NCI-H510A treated with DMSO at 0.1 percent for 48 hours (cell line): ENCODE measurements around the gene KBTBD6.
"Not testable (repeated sequence)": the region's sequence is repeated elsewhere in the genome, so short reads cannot be mapped to it uniquely, and the experiment has no call there.

Experiments
- DNase-seq: peaks from one replicate; lab custom pipeline; 2025; lab: John Stamatoyannopoulos, UW

The KBTBD6 gene

GRCh38 chr13:41136396-41137031, 3.9 kb upstream of the KBTBD6 start:
- DNase-seq: no peak

- DNase-seq: no peak
These were observed 1.3 kb upstream of the KBTBD6 start for GRCh38 chr13:41133951-41134350.

DNA sequence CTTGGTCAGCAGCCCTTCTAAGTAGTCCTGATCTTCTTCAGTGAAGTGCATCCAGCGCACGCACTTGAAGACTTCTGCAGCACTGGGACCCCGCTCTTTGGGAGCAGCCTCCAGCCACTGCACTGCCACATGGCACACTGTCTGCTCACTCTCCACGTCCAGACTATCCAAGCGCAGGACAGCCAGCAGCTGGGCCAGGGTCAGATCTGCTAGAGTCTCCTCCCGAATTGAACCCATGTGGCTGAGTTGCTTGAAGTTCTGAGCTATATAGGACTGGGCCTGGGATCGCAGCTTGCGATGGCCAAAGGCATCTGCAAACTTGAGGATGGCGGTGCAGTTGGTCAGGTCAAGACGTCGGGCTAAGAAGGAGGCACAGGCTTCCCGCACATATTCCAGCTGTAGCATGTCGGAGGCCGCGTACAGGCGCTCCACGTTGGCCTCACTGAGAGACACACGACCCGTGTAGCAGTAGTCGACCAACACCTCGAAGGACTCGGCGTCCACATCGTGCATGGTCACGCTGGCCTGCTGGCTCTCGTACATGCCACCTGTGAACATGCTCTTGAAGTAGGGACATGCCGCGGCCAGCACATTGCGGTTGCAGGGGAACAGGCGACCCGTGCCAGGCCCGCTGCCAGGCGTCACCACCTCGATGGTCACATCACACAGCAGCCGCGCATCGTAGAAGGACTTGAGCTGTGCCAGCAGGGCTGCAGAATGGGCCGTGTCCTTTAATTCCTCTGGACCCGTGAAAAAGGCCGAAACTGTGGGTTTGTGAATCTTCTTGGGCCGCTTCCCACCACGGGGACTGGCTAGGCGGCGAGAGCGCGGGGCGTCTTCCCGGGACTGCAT, 716 bp downstream of the KBTBD6 start:
- DNase-seq: not testable (repeated sequence)

DNA sequence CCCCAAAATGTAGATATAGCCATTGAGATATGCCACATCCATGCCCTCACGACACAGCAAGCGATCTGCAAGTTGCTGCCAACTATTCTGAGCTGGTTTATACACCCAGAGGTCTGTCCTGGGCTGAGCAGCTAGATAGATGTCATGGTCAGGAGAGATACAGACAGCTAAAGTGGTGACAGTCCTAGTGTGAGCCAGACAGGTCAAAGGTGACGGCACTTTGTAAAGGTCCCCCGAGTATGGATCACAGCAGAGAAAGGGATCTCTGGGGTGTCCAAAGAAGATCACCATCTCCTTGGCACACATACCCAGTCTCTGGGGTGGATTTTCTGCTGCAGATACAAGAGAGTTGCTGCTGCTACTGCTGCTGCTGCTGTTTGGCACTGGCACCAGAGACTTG, 1.4 kb downstream of the KBTBD6 start:
- not testable (repeated sequence) for DNase-seq

DNA sequence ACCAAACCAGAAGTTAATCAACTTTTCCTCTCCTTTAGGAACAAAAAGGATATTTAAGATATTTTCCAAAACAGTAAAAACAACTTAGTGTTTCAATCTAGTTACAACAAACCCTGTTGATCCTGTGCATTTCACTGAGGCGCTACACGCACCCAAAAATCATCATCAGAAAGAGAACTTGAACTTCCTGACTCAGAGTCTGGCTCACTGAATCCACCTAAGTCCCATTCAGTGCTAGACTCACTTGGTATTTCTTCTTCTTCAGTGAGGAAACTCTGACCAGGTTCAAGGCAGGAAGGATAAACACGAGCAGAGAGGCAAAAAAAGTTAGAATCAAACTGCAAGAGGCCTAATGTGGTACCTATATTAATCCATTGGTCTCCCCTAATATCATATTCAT, 2.2 kb downstream of the KBTBD6 start:
- DNase-seq: no peak

DNA sequence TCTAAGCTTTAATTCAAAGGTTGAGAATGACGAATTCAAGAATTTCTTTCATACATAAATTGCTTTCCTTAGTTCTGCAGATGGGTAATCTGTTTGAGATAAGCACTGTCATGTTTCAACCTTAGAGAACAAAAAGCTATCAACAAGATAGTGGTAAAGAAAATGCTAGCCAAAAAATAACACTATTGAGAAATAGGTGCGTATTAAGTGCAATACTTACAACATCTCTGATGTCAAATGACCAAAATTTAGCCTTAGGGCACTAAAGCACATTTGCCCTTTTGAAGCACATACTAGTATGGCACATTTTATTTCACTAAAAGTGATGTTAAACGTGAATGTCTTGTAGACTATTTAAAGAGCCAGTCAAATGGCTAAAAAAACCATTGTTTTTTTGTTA, 4.9 kb downstream of the KBTBD6 start:
- no peak for DNase-seq

DNA sequence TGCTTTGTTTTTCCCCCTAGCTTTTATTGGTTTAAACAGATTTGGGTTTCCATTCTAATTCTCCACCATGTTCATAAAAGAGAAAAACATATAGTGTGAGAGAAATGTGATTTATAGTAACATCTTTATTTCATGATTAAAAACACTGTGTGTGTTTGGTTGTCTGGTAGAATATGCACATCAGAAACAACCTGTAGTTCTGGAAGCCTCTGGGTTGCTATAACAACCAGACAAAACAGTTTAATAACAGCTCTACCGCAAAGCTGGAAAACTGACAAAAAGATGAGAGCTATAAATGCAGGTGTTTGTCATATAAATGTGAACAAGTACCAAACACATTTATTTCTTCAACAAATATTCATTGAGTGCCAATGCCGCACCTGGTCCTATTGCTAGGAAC, 9.8 kb downstream of the KBTBD6 start:
- no peak for DNase-seq

GRCh38 chr13:41117869-41118268, 14.7 kb downstream of the KBTBD6 start:
- DNase-seq: no peak

DNA sequence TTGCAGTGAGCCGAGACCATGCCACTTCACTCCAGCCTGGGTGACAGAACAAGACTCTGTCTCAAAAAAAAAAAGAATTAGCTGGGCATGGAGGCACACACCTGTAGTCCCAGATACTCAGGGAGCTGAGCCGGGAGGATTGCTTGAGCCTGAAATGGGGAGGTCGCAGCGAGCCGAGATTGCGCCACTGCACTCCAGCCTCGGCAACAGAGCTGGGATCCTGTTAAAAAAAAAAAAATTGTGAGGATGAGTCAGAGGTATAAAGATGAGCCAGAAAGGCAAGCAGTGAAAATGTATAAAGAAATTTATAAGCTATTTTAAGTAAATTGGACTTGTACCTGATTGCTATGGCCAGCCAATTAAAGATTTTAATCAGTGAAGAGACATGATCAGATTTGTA, 21.1 kb downstream of the KBTBD6 start:
- DNase-seq: no peak

DNA sequence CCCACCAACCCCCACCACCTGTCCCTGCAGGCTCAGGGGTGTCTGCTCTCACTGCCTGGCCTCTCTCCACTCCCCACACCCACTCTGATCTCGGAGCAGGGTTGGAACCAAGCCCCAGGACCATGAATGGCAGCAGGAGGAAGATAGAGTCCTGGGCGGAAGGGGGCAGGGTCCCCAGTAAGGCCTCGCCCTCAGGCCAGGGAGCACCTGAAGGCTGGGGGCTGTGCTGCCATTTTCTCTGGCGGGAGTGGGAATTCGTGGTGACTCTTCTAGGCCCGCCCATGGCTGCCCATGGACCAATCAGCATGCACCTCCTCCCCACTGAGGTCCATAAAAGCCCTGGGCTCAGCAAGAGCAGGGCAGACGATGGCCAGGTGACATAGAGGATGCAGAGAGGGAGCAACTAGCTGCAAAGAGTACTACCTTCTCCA, 25.0 kb downstream of the KBTBD6 start:
- DNase-seq: no peak

DNA sequence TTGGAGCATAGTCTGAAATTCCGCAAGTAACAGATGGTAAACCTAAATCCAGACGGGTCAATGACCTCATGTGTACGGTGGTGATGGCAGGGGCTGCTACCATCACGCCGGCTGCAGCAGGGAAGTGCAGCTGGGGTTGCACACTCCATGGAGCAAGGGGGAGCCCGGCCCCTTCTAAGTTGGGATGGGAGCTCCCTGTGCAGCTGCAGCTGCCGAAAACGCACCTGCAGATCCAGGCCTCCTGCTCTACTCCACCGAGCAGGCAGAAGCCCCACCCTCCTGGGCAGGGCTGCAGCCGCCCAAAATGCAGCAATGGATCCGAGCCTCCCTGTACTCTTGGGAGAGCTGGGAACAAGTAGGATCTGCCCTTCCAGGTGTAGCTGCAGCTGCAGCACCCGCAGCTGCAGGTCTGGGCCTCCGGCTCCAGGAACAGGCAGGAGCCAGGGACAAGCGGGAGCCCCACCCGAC, 25.5 kb downstream of the KBTBD6 start:
- no peak for DNase-seq

GRCh38 chr13:41099986-41100385, 32.6 kb downstream of the KBTBD6 start:
- no peak for DNase-seq

DNA sequence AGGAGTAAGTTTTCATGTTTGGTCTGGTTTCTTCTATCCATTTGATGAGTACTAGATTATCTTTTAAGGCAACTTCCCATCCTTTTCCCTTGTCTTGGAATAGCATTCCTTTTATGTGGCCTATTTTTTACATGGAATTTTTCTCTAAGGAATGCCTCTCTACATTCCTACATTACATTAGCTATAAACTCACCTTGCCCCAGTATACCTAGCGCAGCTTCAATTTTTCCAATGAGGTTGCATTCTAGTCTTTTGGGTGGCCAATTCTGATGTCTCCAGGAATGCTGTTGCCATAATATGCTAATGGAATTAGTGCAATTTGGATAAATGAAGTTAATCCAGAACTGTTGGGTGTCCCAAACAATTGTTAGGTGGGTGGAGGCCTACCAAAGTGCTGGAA, 33.8 kb downstream of the KBTBD6 start:
- no peak for DNase-seq

DNA sequence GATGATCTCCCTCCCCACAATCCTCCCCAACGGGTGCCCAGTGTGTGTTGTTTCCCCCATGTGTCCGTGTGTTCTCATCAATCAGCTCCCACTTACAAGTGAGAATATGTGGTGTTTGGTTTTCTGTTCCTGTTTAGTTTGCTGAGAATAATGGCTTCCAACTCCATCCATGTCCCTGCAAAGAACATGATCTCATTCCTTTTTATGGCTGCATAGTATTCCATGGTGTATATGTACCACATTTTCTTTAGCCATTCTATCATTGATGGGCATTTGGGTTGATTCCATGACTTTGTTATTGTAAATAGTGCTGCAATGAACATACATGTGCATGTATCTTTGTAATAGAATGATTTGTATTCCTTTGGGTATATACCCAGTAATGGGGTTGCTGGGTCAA, 36.9 kb downstream of the KBTBD6 start:
- not testable (repeated sequence) for DNase-seq

- no peak for DNase-seq
These were observed 46.5 kb downstream of the KBTBD6 start for GRCh38 chr13:41085961-41086585.

GRCh38 chr13:41079725-41080124, 52.9 kb downstream of the KBTBD6 start:
- no peak for DNase-seq
